ENCODE data around the gene ADAMTS1.

- TF ChIP-seq, protein P1, sequence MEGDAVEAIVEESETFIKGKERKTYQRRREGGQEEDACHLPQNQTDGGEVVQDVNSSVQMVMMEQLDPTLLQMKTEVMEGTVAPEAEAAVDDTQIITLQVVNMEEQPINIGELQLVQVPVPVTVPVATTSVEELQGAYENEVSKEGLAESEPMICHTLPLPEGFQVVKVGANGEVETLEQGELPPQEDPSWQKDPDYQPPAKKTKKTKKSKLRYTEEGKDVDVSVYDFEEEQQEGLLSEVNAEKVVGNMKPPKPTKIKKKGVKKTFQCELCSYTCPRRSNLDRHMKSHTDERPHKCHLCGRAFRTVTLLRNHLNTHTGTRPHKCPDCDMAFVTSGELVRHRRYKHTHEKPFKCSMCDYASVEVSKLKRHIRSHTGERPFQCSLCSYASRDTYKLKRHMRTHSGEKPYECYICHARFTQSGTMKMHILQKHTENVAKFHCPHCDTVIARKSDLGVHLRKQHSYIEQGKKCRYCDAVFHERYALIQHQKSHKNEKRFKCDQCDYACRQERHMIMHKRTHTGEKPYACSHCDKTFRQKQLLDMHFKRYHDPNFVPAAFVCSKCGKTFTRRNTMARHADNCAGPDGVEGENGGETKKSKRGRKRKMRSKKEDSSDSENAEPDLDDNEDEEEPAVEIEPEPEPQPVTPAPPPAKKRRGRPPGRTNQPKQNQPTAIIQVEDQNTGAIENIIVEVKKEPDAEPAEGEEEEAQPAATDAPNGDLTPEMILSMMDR (conservative IDR thresholded peaks at IDR 0.05; ENCODE audit: low read length), result no peak
- TF ChIP-seq EZH2phosphoT487 (IDR thresholded peaks at IDR 0.05; ENCODE audit: borderline replicate concordance), result no peak
Measured at GRCh38 chr21:26806801-26807295, 38.4 kb downstream of the ADAMTS1 start.
